C4-2B (cell line): ENCODE data around the gene DNAJC1.

Experiments used
- ZFX ChIP-seq: fragments of 450-650 bp; IDR thresholded peaks from 2 replicates; pipeline ENCODE4 v1.6.1; 2017
- TF ChIP-seq, protein P1 (sequence below): fragments of 450-650 bp; conservative IDR thresholded peaks from 2 replicates; pipeline ENCODE4 v1.5.1; 2017; ENCODE audit warnings: mild to moderate bottlenecking

- TF ChIP-seq, protein P1, sequence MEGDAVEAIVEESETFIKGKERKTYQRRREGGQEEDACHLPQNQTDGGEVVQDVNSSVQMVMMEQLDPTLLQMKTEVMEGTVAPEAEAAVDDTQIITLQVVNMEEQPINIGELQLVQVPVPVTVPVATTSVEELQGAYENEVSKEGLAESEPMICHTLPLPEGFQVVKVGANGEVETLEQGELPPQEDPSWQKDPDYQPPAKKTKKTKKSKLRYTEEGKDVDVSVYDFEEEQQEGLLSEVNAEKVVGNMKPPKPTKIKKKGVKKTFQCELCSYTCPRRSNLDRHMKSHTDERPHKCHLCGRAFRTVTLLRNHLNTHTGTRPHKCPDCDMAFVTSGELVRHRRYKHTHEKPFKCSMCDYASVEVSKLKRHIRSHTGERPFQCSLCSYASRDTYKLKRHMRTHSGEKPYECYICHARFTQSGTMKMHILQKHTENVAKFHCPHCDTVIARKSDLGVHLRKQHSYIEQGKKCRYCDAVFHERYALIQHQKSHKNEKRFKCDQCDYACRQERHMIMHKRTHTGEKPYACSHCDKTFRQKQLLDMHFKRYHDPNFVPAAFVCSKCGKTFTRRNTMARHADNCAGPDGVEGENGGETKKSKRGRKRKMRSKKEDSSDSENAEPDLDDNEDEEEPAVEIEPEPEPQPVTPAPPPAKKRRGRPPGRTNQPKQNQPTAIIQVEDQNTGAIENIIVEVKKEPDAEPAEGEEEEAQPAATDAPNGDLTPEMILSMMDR, result peak; percentile 81
- TF ChIP-seq ZFX, result no peak
Measured at GRCh38 chr10:21993360-21994001, 10.0 kb downstream of the DNAJC1 start.
